NT2/D1 (cell line): ENCODE data around the gene PPM1H.

Source experiments
- YY1 ChIP-seq: IDR thresholded peaks from 2 replicates; pipeline ENCODE4 v1.6.1; 2011; ENCODE audit not compliant: insufficient read length, insufficient read depth
- ZNF274 ChIP-seq: IDR thresholded peaks from 2 replicates; pipeline ENCODE4 v1.6.1; 2011; ENCODE audit warnings: mild to moderate bottlenecking, low read depth, low read length

- TF ChIP-seq ZNF274 (no peak), YY1 (no peak)
Observed at GRCh38 chr12:62899568-62900390, 35.2 kb downstream of the PPM1H start.
